HG03196 (cell line): ENCODE measurements around the gene PRL.

Source experiments
- ATAC-seq: cut with Tn5 transposase; IDR thresholded peaks from one replicate; pipeline ENCODE4 v1.9.1; 2021; ENCODE audit not compliant: unreplicated experiment

Gene PRL

DNA sequence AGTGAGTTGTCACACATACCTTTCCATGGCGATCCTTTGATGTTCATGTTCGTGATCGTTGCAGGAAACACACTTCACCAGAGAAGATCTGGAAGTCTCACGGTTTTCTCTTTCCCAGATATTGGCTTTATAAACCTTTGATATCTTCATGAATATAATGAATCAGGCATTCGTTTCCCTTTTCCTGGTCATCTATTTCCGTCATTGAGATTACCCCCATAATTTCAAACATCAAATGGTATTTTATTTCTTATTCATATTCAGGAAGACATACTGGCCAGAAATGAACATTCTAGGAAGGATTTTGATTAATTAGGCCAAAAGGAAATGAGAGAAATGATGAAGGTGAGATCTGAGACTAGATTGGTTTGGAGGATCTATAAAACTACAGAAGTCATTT, at the start of gene PRL:
Gene PRL (minus strand): TSS at position 101 of the 400 bp plus-strand sequence. CDS start 54 bp downstream, at position 47.
- ATAC-seq, result no peak

DNA sequence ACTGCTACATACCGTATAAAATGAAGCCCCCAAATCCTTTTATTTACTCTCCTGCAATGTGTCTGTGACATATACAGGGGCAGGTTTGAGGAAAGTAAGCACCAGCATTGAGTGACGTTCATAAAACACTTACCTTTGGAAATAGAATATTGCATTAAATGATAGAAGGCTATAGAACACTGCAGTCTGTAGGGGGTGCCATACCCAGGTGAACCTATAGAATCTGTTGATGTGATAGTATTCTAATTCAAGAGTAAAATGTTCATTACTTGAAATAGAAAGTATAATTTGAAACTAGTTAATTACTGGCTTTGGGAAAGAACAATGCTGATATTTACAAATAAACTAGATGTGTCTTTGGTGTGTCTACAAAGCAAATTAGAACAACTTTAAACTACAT, 47.0 kb upstream of the PRL start:
- ATAC-seq, result no peak

DNA sequence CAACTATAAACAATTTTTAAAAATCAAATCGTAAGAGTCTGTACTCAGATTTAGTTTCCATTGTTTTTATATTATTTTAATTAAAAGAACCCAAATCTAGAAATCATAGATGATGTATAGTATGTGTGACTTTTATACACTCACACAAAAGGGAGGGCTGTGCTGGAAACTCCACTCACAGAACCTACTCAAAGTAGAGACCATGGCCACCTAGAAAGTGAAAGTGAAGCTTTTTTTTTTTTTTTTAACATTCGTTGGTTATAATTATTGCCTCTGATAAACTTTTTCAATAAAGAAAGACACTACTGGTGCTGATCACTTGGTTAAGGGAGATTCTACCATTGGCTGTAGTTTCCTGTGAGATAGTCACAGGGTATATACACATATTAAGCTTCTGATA, 37.9 kb upstream of the PRL start:
- ATAC-seq, result no peak

DNA sequence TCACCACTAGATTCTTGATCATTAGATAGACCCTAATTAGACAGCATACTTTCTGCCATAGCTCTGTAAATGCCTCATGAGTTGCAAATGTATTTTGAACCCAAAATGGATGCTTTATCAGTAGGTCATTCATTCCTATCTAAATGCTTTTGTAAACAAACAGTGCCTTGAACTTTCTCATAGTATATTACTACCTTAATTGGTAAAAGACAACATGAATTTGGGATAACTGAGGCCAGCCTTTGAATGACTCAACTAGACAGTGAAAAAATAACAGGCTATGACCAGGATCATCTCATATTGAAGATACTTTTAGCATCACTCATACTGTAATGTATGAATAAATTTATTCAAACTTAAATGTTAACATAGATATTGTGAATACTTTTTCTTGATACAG, 37.0 kb upstream of the PRL start:
- ATAC-seq, result no peak

DNA sequence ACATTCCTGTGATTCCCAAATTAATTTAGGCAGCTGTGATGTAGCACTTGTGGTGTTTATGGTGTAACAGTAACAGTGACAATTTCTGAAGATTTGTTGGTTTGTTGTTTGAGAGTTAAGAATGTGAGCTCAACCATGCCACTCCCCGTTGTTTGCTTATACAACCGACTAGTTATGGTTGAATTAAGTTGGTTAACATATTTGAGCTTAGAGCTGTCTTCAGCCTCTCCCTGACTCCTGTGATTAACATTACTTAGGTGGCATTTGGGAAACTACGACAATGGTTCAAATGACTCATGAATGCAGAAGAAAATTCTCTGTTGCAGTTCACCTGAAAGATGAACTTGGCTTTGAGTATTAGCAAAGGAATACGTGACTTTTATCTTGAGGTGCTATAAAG, 35.9 kb upstream of the PRL start:
- no peak for ATAC-seq

DNA sequence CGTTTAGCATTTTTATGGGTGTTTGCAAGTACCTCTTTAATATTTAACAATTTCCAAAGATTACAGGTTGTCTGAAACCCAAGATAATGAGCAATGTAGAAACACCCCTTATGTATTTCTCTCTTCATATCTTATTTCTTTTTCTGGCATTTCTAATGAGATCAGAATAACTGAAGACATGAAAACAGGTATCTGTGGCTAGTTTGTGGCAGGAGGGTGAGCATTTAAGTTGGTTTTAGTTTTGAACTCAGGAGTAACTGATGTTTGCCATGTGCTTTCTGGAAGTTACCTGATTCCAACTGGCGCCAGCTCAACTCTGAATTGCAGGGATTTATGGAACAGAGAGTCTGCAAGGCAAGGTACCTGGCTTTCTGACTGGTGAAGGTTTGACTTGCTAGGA, 35.4 kb upstream of the PRL start:
- no peak for ATAC-seq

DNA sequence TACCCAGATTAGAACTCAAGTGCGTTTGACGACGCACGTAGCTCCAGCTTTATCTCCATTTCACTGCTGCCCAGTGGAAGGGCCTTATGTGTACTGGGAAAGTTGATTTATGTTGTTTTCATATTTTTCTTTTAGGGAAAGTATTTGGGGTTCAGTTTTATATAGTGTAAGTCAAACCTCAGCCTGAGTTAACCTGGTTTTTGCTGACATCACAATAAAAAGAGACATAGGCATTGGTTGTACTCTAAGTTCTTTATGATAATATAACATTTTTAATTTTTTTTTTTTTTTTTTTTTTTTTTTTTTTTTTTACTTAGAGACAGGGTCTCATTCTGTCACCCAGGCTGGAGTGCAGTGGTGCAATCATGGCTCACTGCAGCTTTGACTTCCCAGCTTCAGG, 34.1 kb upstream of the PRL start:
- no peak for ATAC-seq

DNA sequence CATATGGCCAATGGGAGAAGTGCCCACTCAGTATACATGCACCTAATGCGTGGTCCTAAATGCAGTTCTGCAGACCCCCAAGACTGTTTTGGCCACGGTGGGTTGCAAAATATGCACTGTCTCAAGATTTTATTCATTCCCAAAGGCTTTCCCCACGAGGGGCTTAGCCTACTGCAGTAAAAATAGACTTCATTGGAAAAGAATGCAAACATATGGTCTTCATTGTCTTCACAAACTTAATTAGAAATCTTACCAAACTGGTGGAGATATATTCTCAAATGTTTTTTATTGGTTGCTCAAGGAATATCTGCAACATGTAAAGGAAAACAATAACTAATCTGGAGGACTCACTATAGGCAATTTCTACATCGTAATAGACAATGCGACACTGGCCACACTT, 31.6 kb upstream of the PRL start:
- no peak for ATAC-seq

DNA sequence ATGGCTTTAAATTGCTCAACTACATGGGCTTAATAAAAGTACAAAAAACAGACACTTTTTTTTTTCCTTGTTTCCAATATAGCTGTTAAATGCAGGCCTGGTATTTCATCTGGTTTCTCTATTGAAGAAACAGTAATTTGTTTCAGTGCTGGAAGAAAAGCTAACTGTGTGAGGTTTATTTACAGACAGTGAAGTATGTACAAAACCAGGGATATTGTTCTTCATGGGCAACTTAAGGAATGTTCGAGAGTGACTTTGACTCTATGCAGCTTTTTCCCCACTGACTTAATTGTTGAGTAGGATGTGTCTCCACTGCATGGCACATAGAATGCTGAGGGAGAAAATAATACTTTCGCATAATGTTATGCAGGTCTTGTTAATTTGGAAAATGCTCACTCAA, 31.0 kb upstream of the PRL start:
- no peak for ATAC-seq

DNA sequence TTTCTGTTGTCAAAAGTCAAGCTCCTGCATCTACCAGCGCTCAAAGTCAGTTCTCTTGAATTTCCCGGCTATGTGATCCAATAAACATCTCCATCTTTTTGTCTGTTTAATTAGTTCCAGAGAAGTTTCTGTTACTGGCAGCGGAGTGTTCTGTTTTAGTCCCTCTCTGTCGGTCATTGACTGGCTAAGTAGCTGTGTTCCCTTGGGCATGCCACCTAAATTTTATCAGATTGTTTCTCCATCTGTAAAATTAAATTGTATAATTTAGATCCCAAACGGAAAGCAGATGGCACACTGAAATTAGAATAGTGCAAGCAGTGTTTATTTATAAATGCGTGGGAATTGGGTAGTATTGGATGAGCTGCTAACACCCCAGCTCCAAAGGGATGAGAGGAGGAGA, 29.7 kb upstream of the PRL start:
- no peak for ATAC-seq

DNA sequence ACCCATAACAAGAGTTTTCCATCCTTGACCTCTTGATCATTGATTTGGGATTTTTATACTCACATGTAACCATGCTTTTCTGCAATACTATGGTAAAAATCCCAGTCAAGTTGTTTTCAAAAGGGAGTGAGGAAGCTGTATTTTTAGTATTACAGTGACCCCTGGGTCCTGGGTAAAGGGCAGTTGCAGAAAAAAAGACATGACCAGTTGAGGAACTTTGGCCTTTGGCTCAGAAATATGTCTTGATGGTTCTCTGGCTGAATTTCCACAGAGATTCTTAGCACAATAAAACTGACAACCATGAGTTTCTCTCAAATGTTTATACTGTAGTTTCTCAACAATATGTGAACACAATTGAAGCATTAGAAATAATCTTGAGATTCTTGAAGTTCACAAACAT, 28.6 kb upstream of the PRL start:
- no peak for ATAC-seq

DNA sequence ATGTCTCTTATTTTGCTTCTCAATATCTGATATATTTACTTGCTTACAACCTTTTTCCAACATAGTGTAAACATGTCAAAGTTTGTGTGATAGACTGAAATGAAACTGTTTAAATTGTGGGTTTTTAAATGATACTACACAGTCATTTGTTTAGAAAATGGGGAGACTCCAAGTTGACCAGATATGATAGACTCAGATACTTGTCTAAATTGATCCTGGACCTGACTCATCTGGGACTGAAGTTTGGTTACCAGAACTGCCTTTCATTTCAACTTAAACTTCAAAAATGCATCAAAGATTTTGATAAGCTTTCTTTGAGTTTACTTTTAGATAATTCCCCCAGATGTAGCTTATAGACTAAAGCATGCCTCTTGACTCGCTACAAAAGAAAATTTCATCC, 27.0 kb upstream of the PRL start:
- ATAC-seq, result no peak

DNA sequence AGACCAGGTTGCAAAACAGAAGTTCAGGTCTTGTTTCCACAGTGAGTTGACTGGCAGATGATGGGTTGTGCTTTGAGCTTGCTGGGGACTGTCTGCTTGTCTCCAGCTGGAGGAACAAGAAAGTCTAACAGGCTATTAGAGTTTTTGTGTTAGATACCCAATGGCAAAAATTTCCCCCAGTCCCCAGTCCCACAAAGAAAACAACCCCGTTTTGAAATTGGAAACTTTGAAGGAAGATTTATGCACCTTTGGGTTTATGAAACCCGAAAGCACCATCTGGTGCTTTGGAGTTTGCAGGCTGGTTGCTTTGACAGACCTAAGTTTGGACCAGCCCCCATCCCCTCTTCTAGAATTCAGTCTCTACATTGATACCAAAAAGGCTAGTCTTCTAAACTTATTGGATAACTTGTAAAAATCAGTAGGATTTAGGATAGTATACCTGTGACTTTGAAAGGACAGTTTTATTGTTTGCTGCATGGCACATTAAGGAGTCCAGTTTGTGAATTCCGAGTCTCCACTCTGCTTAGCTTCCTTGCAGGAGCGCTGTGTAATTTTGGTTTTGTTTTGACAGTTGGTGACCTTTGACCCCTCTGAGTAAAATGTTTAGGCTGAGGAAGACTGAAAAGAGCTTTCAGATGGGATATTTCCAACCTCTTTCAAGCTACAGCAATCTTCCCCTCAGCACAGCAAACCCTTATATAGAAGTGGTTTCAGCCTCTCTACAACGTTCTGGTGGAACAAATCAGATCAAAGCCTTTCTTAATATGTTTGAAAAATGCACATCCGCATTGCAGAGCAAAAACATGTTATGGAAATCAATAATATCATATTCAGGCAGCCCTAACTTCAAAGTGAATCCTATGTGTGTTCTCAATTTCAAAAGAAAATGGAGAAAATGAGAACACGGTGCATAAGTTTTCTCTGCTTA, 25.5 kb upstream of the PRL start:
- no peak for ATAC-seq

DNA sequence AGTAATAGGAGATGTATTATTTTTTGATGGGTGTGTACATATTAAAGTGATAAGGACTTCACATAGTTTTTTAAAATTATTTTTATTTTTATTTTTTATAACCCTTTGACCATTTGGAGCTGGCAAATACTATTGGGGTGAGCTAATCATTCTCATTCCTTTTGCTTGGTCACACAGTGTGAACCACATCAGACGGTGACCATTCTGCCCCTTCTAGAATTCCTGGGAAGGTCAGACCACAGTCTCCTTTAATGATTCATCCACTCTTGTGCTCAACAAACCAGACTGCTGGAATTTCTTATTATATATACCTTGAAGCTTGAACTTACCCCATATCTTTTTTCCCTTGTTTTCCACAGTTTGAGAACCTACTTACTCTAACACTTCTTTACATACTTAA, 23.9 kb upstream of the PRL start:
- no peak for ATAC-seq

DNA sequence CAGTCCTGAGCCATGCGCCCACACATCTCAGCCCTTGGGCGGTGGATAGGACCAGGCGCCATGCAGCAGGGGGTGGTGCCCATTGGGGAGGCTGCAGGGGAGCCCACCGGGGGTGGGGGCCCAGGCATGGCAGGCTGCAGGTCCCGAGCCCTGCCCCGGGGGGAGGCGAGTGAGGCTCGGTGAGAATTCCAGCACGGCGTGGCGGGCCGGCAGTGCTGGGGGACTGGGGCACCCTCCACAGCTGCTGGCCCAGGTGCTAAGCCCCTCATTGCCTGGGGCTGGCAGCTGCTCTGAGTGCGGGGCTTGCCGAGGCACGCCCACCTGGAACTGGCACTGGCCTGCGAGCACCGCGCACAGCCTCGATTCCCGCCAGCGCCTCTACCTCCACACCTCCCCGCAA, 21.6 kb upstream of the PRL start:
- no peak for ATAC-seq

DNA sequence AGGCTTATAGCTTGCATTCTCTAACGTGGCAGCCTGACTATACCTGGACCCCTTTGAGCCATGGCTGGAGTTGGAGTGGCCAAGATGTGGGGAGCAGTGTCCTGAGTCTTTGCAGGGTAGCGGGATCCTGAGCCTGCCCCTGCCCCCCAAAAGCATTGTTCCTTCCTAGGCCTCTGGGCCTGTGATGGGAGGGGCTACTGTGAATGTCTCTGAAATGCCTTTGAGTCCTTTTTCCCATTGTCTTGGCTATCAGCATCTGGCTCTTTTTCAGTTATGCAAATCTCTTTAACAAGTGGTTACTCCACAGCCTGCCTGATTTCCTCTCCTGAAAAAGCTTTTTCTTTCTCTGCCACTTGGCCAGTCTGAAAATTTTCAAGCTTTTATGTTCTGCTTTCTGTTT, 17.0 kb upstream of the PRL start:
- ATAC-seq, result no peak

DNA sequence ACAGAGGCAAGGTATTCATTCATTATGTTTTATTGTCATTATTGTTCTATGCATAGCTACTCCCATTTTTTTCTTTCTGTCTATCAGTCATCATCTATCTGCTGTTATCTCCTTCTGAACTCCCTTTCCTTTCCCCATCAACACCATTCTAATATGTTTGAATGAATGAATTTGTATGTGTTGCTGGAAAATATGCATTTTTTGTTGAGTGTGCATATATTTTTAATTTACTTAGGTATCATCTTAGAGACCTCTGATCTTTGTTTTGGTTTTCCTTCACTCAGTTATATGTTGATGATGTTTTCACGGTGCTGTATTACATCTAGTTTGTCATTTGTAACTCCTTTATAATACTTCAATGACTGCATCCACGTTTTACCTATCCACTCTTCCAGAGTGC, 12.1 kb upstream of the PRL start:
- no peak for ATAC-seq

DNA sequence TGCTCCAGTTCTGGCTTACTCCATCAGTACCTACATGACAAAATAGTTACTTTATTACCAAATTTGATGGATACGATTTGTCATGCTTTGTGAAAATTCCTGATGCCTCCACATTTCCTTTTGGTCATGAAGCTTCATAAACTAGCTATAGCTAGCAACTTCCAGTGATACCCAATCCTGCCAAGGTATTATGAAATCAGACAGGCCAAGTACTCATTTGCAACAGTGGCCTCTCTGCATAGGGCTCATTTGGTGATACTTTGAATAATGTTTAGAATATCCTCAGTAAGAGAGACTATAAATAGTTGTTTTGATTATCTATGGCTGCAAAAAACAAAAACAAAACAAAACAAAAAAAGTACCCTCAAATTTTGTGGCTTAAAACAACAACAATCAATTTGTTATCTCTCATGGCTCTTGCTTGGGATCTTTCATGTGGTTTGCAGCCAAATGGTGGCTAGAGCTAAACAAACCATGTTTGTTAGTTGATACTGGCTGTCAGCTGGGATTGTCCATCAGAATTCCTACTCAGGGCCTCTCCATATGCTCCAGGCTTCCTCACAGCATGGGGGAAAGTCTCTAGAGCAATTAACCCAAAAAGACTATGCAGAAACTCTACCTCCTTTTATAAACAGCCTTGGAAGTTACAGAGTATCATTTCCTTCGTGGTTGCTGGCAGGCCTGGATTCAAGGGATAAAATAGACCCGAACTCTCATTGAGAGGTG, 10.1 kb upstream of the PRL start:
- ATAC-seq, result no peak

DNA sequence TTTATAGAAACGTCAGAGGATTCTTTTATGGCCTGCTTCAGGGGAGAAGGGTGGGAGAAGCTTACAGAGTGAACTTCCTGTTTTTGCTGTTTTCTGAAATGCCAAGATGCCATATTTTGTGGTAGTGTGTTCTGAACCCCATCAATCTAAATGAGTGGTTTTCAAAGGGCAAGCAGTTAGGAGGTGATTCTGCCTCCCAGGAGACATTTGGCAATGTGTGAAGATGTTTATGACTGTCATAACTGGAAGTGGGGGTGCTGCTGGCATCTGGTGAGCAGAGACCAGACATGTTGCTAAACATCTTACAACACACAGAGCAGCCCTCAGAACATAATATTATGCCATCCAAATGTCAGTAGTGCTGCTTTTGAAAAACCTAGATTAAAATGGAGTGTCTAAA, 6.0 kb upstream of the PRL start:
- no peak for ATAC-seq

DNA sequence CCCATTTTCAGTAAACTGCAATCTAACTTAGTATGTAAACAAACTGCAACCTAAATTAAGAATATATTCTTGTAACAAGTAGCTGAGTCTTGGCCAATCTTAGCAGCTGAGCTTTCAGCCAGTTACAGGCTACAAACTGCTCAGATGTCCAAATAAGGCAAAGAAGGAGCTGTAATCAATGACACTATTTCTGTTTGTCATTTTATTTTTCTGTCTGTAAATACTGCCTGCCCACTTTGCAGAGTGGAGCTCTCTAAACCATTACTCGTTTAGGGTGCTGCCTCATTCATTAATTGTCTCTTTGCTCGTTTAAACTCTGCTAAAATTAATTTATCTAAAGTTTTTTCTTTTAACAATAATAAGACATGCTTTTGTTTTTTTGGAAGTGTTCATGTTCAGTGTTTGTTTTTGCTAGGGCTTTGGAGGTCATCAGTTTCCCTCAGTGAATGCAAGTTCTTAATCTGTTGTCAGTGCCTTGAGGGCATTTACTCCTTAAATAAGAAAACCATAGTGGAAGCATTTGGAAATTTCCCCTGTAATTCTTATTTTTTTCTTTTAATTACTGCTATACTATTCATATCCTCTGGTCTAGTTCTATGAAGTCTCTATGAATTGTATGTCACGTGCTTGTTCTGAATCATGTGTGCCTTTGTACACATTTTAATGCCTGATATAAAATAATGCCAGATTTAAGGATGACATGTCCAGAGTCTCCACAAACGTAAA, 3.6 kb upstream of the PRL start:
- no peak for ATAC-seq

DNA sequence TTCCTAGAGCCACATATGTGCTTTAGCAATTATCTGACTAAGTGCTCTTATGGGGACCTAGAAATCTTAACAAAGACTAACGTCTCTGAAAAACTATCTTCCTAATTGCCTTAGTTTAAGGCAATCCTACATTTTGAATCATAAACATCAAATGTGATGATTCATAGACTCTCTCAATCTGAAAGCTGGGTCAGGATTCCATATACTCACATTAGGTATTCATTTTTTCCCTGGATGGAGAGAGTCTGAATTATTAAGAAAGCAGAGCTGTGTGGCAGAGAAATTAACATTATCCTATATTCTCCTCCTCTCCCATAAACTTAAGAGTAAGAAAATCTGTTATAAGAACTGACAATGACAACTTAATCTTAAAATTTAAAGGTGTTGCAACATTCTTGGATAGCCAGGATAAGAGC, 1.6 kb upstream of the PRL start:
- ATAC-seq, result no peak

DNA sequence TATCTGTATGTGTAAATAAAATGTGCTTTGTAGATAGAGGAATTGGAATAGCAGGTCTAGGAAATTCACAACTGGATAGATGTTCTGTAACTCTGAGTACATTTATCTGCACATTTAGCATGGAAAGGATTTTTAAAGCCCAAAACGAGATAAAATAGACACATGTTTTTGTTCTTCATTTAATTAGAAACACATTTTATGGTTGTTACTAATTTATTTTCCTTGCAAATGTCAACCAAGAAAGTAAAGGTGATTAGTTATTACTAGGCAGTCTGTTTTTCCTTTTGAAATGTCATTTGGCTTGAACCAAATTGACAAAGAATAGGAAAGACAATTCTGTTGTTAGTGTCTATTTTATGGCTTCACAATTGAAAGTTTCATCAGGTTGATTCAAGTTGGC, 769 bp downstream of the PRL start:
- ATAC-seq, result no peak
